Mucosa of gallbladder (tissue), 1 donor: Measurements from ENCODE around the gene SELENOH. TPM values are rescaled to one million over a fixed set of nuclear protein-coding genes. Genes with fewer than 3 reads are reported as not detected.
A peak's percentile ranks its signal among the peaks of the same experiment; 100 is the strongest.

Experiments used
- DNase-seq: peaks from one replicate; pipeline ENCODE4 v3.0.0-alpha.2; 2020; ENCODE audit warnings: low spot score
- total RNA-seq: library from RNA; stranded (reverse); gene quantifications from one replicate; pipeline ENCODE4 v1.2.1, GENCODE V29; 2021
- donor health status: DM: no; HTN: no; CAD: no.

Gene SELENOH
- total RNA-seq, 1 donor from 2014 or later, result 120 TPM

- peak; percentile 73 for DNase-seq
Observed at GRCh38 chr11:57781529-57781943, 40.2 kb downstream of the SELENOH start.

GRCh38 chr11:57785072-57785471, 43.8 kb downstream of the SELENOH start:
- no peak for DNase-seq

GRCh38 chr11:57786436-57786835, 45.1 kb downstream of the SELENOH start:
- DNase-seq, result no peak

- no peak for DNase-seq
Observed at GRCh38 chr11:57787006-57787604, 45.8 kb downstream of the SELENOH start.

- no peak for DNase-seq
Observed at GRCh38 chr11:57787920-57788702, 46.8 kb downstream of the SELENOH start.

- no peak for DNase-seq
Observed at GRCh38 chr11:57788703-57789088, 47.4 kb downstream of the SELENOH start.

GRCh38 chr11:57791321-57792059, 50.2 kb downstream of the SELENOH start:
- no peak for DNase-seq

GRCh38 chr11:57792060-57792541, 50.8 kb downstream of the SELENOH start:
- peak; percentile 81 for DNase-seq

GRCh38 chr11:57792870-57793269, 51.6 kb downstream of the SELENOH start:
- DNase-seq, result no peak

Other genes with a start within 250 kb of the SELENOH start
- 89.5 TPM for gene SLC43A1, start 225.8 kb upstream of the SELENOH start, total RNA-seq
- gene TIMM10, start 210.7 kb upstream of the SELENOH start, total RNA-seq, result 31.2 TPM
- not detected for gene SMTNL1, start 203.9 kb upstream of the SELENOH start, total RNA-seq
- 71.9 TPM for gene UBE2L6, start 173.8 kb upstream of the SELENOH start, total RNA-seq
- gene SERPING1, start 143.8 kb upstream of the SELENOH start, total RNA-seq, result 614 TPM
- 1.9 TPM for gene YPEL4, start 91.6 kb upstream of the SELENOH start, total RNA-seq
- gene CLP1, start 83.7 kb upstream of the SELENOH start, total RNA-seq, result 10.3 TPM
- 60.7 TPM for gene ZDHHC5, start 73.4 kb upstream of the SELENOH start, total RNA-seq
- 15.6 TPM for gene MED19, start 29.3 kb upstream of the SELENOH start, total RNA-seq
- 72.3 TPM for gene TMX2, start 28.9 kb upstream of the SELENOH start, total RNA-seq
- gene BTBD18, start 10.3 kb downstream of the SELENOH start, total RNA-seq, result not detected
- gene CTNND1, start 20.3 kb downstream of the SELENOH start, total RNA-seq, result 238 TPM